SIG-M5 treated with dmso at 0.1 percent for 504 hours (cell line): Measurements from ENCODE around the gene VPS13D.
"Not testable (repeated sequence)": the region's sequence is repeated elsewhere in the genome, so short reads cannot be mapped to it uniquely, and the experiment has no call there.

Source experiments
- DNase-seq: peaks from one replicate; lab custom pipeline; 2025; ENCODE audit not compliant: unreplicated experiment; lab: John Stamatoyannopoulos, UW

VPS13D gene

DNA sequence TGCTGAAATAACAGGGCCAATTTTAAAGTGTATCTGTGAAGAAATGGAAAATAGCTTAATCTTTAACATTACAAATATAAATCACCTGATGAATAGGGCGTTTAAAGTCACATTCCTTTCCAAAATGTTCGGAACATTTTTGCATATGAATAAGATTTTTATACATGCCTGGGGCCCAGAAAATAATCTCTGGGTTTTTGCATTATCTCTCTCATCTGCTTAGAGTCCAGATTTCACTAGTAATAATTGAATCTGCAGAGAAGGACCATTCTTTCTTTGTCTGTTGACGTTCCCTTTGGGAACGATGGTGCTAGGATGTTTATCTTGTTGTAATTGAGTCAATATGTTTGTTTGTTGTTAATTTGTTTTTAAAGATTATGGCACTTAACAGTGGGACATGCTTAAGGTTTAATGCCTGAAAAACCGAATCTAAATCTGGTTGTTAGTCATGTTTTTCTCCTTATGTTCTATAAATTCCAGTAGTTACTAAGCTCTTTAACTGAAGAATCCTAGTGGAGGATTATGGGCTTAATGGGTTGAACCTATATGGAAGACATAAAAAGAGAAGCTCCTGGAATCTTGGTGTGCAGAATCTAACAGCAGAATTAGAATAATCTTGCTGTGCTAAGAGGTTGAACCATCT, 140.6 kb downstream of the VPS13D start:
- no peak for DNase-seq

- no peak for DNase-seq
Observed at GRCh38 chr1:12371053-12371452, 141.2 kb downstream of the VPS13D start.

DNA sequence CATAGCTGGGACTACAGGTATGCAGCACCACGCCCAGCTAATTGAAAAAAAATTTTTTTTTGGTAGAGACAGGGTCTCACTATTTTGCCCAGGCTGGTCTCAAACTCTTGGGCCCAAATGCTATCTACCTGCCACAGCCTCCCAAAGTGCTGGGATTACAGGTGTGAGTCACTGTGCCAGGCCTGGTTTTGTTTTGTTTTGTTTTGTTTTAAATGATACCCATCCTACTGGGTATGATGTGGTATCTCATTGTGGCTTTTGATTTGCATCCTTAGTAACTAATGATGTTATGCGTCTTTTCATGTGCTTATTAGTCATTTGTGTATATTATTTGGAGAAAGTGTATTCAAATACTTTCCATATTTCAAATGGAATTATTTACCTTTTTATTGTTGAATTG, 142.3 kb downstream of the VPS13D start:
- DNase-seq, result no peak

- no peak for DNase-seq
Observed at GRCh38 chr1:12372761-12373160, 142.9 kb downstream of the VPS13D start.

DNA sequence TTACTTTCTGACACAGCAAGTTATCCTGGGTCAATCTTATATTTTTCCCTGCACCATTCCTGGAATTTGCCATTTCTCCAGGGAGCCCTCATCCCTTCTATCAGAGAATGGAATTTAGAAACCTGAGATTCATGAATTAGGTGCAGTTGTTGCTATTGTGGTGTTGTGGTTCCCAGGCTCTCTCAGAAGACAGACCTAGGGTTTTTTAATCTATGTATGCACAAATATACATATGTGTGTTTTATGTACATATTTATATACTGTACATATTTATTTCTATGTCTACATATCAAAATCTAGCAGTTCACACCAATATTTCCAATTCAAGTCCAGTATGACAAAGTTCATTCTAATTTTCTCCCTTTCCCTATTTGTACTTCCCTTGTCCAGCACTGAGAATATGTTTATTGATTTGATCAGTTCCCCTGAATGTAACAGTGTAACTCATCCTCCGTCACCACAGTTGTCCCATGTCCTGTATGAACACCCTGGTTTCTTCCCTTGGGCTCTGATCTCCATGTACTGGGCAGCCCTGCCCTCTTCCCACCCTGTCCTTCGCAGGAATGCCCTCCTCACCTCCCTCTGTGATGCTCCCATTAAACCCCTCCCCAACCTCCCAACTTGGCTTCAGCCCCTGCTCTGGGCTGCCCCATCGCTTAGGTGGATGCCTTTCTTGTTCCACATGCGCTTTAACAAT, 145.5 kb downstream of the VPS13D start:
- DNase-seq, result no peak

- DNase-seq, result peak; percentile 61
Observed at GRCh38 chr1:12376236-12377045, 146.6 kb downstream of the VPS13D start.

- DNase-seq, result no peak
Observed at GRCh38 chr1:12380326-12381249, 150.8 kb downstream of the VPS13D start.

- no peak for DNase-seq
Observed at GRCh38 chr1:12383001-12383400, 153.2 kb downstream of the VPS13D start.

DNA sequence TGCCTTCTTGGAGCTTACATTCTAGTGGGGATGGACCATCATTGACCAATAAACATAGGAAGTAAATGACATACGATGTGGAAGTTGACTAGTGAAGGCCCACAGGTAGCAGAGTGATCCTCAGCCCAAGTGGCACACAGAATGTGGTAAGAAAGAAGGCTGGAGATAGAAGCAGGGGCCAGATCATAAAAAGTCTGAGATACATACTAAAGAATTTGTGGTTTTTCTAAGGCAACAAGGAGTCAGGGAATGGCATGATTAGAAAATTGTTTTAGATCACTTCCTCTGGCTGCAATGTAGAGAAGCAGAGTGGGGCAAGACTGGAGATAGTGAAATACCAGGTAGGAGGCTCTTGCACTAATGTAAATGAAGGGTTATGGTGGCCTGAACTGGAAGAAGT, 154.0 kb downstream of the VPS13D start:
- no peak for DNase-seq

DNA sequence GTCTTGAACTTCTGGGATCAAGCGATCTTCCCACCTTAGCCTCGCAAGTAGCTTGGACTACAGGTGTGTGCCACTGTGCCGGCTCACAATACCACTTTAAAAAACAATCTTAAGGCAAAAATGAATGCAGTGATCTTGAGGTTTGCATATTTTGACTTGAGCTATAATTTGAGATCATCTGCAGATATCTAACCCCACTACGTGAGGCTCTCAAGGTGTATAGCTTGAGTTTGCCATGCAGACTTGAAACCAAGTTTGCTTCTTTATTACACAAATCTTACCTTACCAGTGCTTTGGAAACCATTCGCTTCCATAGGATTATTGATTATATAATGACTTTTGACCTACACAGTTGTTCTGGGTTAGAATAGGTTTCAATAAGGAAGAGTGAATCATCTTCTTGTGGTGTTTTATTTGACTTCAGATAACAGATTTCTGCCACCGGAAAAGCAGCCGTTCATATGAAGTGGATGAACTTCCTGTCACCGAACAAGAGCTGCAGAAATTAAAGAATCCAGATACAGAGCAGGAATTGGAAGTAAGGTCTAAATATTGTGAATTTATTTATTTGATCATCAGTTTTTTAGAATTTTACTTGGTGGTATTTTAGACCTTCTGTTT, 155.1 kb downstream of the VPS13D start:
- DNase-seq, result no peak

GRCh38 chr1:12386130-12386529, 156.3 kb downstream of the VPS13D start:
- DNase-seq, result no peak

GRCh38 chr1:12387641-12388040, 157.8 kb downstream of the VPS13D start:
- DNase-seq, result no peak

DNA sequence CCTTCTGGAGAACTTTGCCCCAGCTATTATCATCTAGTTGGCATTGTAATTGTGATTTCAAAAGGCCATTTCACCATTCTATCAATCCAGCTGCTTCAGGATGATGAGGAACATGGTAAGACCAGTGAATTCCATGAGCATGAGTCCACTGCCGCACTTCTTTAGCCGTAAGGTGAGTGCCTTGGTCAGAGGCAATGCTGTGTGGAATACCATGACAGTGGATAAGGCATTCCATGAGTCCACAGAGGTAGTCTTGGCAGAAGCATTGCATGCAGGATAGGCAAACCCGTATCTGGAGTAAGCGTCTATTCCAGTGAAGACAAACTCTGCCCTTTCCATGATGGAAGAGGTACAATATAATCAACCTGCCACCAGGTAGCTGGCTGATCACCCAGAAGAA, 160.5 kb downstream of the VPS13D start:
- DNase-seq, result not testable (repeated sequence)

GRCh38 chr1:12397462-12398450, 167.9 kb downstream of the VPS13D start:
- no peak for DNase-seq

- DNase-seq, result no peak
Observed at GRCh38 chr1:12398479-12398878, 168.6 kb downstream of the VPS13D start.

DNA sequence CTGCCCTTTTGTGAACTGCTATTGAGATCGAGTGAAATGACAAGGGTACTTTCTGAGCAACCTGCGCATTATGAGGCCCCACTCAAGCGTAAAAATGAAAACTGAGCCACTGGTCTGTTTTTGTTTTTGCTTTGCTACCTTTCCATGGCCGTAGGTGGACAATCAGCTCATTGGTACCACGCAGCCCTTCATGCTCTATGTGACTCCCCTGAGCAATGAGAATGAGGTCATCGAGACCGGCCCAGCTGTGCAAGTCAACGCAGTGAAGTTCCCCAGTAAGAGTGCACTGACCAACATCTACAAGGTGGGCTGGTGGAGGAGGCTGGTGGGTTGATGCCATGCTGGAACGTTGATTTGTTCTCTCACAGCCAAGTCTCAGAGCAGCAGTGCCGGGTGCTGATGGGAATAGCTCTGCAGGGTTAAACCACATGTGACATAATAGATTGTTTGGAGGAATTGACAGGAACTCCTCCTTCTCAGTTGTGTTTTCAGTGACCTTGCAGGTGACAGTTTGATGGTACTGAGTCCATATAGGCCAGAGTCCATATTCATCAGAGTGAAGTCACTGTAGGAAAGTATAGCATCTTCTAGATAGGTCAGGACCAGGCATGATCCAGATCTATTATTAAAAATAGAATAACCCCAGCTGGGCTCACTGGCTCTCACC, 170.3 kb downstream of the VPS13D start:
- DNase-seq, result no peak

DNA sequence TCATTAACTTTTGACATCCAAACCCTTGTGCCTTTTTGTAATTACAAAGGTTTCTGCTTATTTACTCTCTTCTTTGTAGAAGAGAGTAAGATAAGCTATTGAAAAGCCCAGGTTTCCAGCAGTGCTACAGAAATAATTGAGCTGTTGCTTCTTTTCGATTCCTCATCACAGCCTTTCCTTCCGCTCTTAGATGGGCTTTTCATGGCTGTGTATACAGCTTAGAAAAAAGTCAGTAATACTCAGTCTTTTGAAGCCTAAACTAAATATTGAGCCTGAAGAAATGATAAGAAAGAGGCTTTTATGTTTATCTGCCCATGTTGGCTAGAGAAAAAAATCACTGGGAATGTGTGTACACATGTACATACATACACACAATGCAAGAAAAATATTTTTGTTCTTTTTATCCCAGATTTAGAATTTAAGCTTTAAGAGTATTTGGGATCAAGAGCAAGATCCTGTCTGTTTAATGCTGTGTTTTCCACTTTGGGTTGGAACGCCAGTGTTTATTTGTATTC, 172.4 kb downstream of the VPS13D start:
- DNase-seq, result no peak

DNA sequence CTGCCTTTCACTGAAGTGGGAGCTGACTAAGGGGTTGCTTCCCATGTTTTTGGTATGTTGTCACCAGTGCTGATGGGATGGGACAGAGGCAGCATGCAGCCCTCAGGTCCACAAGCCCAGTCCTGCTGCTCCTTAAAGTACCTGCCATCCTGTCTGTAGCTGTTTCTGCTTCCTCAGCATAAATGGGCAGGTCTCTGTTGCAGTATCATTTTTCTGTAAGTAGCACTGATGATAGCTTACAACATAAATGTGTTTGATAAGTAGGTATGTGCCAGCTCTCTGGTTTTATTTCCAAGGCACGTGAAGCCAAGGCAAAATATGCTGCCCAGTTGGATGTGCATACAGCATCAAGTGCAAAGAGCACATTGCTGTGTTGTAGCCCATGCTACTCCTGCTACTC, 173.0 kb downstream of the VPS13D start:
- DNase-seq, result no peak

GRCh38 chr1:12404918-12405317, 175.1 kb downstream of the VPS13D start:
- DNase-seq, result no peak
